NCI-H2107 (cell line): ENCODE data around the gene GFY.
"Not testable (repeated sequence)": the region's sequence is repeated elsewhere in the genome, so short reads cannot be mapped to it uniquely, and the experiment has no call there.

ENCODE experiments used
- DNase-seq: peaks from one replicate; lab custom pipeline; 2025; lab: John Stamatoyannopoulos, UW

Gene GFY

DNA sequence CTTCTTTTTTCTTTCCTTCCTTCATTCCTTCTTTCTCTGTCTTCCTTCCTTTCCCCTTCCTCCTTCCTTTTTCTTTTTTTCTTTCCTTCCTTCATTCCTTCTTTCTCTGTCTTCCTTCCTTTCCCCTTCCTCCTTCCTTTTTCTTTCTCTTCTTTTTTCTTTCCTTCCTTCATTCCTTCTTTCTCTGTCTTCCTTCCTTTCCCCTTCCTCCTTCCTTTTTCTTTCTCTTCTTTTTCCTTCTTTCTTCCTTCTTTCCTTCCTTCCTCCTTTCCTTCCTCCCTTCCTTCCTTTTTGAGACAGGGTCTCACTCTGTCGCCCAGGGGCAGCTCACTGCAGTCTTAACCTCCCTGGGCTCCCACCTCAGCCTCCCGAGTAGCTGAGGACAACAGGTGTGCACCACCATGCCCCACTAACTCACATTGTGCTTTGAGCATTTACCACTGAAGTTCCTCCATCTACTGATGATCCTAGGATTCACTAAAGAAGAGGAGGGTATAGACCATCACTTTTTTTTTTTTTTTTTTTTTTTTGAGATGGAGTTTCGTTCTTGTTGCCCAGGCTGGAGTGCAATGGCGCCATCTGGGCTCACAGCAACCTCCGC, 19.0 kb downstream of the GFY start:
- not testable (repeated sequence) for DNase-seq

DNA sequence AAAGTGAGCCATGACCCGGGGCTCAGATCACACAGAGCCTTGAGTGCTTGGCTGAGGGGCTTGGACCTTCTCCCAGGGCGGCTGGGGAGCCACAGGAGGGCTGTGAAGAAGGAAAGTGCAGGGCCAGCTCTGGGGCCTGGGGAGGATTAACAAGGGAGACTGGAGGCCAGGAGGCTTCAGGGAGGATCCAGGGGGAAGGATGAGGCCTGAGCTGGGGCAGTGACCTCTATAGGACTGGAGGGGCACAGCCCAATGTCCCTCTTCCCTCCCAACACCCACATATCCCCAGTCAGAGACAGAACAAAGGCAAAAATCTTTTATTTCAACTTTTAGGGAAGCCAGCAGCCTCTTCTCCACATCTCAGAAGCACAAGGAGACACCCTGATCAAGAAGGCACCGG, 20.8 kb downstream of the GFY start:
- no peak for DNase-seq

- DNase-seq, result no peak
Measured at GRCh38 chr19:49447485-49448431, 22.6 kb downstream of the GFY start.

DNA sequence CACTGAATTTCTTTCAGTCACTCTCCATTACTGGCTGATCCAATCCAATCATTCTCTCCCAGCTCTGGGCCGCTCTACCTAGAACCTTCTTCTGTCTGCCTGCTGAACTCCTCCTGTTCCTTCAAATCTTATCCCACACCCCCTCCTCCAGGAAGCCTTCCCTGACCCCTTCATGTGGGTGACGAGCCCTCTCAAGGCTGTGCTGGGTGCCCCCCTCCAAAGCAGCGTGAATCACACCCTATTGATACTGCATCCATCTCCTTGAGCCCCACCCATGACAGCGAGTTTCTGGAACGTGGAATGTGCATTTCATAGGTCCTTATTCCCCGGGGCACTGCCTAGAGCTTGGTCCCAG, 23.2 kb downstream of the GFY start:
- no peak for DNase-seq

DNA sequence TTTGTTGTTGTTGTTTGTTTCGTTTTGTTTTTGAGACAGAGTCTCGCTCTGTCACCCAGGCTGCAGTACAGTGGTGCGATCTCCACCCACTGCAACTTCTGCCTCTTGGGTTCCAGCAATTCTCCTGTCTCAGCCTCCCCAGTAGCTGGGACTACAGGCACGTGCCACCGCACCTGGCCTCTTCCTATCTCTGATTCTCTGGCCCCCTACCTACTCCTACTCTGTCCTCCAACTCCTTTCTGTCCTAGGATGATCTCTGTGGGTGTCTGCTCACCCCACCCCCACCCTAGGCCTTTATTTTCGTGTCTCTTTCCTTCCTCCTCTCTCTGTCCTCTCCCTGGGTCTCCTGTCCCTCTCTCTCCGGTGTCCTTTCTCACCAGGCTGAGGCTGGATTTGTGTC, 25.2 kb downstream of the GFY start:
- no peak for DNase-seq

DNA sequence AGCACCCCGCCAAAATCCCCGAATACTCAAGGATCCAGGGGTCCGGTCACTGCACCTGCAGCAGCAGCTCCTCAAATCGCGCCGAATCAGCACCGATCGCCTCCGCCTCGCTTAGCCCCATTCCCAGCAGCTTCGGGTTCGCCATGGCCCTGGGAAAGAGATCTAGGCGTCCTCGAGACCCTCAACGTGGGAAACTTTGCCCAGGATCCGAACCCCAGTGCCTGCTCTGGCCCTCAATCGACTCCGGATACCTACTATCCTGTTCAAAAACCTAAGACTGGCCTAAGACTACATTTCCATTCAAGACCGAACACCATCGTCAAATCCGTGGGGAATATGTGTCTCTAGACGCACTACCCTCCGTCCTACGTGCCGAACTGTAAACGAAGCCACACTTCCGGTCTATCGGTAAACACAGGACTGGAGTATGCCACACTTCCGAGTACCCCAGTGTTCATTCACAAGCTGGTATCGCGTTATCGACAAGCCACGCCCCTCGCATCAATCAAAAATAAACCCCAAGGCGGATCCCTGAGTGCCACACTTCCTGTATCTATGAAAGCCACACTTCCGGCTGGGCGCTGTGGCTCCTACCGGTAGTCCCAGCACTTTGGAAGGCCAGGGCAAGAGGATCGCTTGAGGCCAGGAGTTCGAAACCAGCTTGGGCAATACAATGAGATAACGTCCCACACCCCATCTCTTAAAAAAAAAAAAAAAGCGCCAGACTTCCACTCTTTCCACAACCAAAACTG, 26.4 kb downstream of the GFY start, which contains the start of gene PIH1D1:
Gene PIH1D1, minus strand, starts transcription at position 385 of the 752 bp plus-strand sequence. Its CDS starts 240 bp downstream, at position 145.
- peak; percentile 93 for DNase-seq

DNA sequence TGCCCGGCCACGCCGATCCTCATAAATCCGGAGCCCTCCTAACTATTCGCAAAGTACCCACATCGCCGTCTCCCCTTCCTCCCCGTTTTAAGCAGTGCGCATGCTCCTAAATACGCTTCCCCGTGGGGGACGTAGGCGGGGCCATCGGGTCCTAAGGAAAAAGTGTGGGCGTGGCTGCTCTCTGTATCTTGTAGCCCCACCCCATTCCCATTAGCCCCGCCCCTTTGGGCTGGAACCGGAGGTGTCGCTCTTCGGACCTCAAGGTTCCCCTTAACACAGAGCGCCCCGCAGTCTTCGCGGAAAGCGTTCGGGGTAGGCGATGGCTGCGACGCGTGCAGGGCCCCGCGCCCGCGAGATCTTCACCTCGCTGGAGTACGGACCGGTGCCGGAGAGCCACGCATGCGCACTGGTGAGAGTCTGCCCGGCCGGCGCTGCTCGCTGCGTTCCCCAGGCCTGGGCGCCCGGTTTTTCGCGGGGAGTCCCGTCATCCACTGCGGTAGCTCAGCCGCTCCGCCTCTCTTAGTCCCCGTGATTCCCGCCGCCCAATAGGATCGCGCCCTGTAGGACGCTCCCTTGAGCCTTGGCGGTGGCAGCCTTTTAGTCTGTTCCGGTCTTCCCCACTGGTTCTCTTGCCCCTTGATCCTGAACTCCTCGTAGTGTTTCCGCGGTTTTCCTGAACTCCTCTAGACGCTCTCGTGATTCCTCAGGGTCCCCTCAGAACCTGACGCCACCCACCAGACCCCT, 28.0 kb downstream of the GFY start, which contains the start of gene ALDH16A1:
Gene ALDH16A1, plus strand, starts transcription at position 213 of the 744 bp plus-strand sequence. Its CDS starts 107 bp downstream, at position 320.
- peak; percentile 98 for DNase-seq

- no peak for DNase-seq
Measured at GRCh38 chr19:49453757-49454240, 28.6 kb downstream of the GFY start.

- no peak for DNase-seq
Measured at GRCh38 chr19:49455773-49456172, 30.6 kb downstream of the GFY start.

GRCh38 chr19:49456326-49456725, 31.1 kb downstream of the GFY start:
- DNase-seq, result no peak

GRCh38 chr19:49458567-49458903, 33.3 kb downstream of the GFY start:
- no peak for DNase-seq

DNA sequence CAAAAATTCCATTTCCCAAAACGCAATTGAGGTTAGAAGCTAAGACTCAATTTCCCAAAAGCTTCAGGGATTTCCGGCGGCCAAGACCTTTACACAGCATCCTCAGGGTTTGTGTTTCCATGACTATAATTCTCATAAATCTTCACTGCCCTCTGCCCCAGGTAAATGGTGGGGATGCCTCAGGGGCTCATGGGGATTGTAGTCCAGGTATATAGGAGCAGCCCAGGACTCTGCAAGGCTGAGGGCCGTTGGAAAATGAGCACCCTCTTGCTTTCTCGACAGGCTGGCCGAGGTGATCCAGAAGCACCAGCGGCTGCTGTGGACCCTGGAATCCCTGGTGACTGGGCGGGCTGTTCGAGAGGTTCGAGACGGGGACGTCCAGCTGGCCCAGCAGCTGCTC, 34.2 kb downstream of the GFY start:
- DNase-seq, result no peak

- not testable (repeated sequence) for DNase-seq
Measured at GRCh38 chr19:49461130-49461529, 35.9 kb downstream of the GFY start.

- no peak for DNase-seq
Measured at GRCh38 chr19:49461656-49462055, 36.5 kb downstream of the GFY start.

DNA sequence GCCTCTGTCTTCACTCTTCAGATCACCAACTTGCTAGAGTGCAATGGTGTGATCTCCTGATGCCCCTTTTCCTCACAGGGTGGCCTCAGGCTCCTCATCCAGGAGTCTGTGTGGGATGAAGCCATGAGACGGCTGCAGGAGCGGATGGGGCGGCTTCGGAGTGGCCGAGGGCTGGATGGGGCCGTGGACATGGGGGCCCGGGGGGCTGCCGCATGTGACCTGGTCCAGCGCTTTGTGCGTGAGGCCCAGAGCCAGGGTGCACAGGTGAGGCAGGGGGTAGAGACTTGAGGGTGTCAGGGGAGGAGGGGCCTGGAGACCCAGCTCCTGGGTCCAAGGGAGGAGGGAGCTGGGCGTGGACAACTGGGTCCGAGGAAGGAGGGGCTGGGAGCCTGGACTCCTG, 37.3 kb downstream of the GFY start:
- DNase-seq, result no peak

GRCh38 chr19:49463960-49464740, 39.0 kb downstream of the GFY start:
- no peak for DNase-seq

- DNase-seq, result no peak
Measured at GRCh38 chr19:49465371-49465770, 40.2 kb downstream of the GFY start.

DNA sequence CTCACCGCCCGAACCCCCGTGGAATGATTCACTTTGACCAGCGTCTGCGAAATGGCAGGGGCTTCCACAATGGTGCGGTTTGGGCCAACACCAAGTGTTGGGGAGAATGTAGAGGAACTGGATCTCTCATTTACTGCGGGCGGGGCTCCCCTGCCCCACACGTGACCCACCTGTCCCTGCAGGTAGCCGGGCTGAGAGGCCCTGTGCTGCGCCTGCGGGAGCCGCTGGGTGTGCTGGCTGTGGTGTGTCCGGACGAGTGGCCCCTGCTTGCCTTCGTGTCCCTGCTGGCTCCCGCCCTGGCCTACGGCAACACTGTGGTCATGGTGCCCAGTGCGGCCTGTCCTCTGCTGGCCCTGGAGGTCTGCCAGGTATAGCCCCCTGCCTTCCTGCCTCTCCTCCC, 43.0 kb downstream of the GFY start:
- DNase-seq, result no peak

- no peak for DNase-seq
Measured at GRCh38 chr19:49468746-49469447, 43.7 kb downstream of the GFY start.
